ENCODE results near the gene GNE. TPM values are rescaled to one million over a fixed set of nuclear protein-coding genes. Genes with fewer than 3 reads are reported as not detected.
"Not testable (repeated sequence)": the region's sequence is repeated elsewhere in the genome, so short reads cannot be mapped to it uniquely, and the experiment has no call there.

The GNE gene
- total RNA-seq, 1 donor from 2014 or later, result 13.7 TPM

DNA sequence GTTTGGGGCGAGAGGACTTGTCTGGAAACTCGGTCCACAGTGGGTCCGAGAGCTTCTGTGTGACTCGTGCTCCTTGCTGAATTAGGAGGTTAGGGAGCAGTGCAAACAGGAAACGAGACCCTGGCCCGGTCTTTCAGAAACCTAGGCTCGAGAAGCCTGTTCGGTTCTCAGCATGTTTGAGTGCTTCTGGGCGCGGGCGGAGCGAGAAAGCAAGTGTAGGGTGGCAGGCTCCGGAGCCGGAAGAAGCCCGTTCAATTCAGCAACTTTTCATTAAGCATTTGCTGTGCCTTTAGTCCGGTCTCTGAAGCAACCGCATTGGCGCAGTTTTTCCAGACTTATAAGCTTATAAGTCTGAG is 67.0 kb downstream of the GNE start:
- DNase-seq (peak; percentile 74), ATAC-seq (peak; percentile 6)
- Histone ChIP-seq H3K9me3 (no peaks in the 10 kb centered on the region), H3K27me3 (no peaks in the 10 kb centered on the region), H3K4me1 (peaks cover 47% of the 10 kb centered on the region), H3K4me3 (peak overlapping the region; percentile 97), H3K36me3 (peaks cover 14% of the 10 kb centered on the region), H3K27ac (peak overlapping the region; percentile 94)
- TF ChIP-seq, protein P1, sequence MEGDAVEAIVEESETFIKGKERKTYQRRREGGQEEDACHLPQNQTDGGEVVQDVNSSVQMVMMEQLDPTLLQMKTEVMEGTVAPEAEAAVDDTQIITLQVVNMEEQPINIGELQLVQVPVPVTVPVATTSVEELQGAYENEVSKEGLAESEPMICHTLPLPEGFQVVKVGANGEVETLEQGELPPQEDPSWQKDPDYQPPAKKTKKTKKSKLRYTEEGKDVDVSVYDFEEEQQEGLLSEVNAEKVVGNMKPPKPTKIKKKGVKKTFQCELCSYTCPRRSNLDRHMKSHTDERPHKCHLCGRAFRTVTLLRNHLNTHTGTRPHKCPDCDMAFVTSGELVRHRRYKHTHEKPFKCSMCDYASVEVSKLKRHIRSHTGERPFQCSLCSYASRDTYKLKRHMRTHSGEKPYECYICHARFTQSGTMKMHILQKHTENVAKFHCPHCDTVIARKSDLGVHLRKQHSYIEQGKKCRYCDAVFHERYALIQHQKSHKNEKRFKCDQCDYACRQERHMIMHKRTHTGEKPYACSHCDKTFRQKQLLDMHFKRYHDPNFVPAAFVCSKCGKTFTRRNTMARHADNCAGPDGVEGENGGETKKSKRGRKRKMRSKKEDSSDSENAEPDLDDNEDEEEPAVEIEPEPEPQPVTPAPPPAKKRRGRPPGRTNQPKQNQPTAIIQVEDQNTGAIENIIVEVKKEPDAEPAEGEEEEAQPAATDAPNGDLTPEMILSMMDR (IDR thresholded peaks at IDR 0.05), result no peak
- intact Hi-C loops (cut with DNase I), result no loop called here

DNA sequence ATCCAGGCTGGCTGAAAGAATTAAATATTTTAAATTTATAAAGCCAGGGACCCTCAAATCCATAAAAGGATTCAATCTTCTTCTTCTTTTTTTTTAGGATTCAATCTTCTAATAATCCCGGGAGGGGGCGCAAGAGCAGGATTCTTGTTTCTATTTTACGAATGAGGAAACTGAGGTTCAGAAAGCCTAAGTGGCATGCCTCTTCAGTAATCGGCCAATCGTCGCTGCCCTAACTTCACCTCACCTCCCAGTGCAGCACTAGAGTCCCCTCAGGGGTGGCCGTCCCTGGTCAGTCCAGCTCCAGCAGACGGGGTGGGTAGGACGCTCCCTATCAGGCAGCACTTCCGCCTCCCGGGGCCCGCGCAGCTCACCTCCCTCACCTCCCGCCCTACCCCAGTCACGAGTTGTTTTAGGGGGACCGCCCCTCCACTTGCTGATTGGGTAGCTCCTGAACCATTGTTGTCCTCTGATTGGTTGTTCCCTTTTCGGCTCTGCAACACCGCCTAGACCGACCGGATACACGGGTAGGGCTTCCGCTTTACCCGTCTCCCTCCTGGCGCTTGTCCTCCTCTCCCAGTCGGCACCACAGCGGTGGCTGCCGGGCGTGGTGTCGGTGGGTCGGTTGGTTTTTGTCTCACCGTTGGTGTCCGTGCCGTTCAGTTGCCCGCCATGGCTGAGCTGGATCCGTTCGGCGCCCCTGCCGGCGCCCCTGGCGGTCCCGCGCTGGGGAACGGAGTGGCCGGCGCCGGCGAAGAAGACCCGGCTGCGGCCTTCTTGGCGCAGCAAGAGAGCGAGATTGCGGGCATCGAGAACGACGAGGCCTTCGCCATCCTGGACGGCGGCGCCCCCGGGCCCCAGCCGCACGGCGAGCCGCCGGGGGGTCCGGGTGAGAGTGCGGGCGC is 67.6 kb downstream of the GNE start, which contains the start of gene CLTA:
Gene CLTA (plus strand): TSS at position 534 of the 902 bp plus-strand sequence. CDS start 136 bp downstream, at position 670.
- no peaks in the 10 kb centered on the region for H3K9me3 ChIP-seq
- peak; percentile 98 for ATAC-seq
- intact Hi-C loops (cut with DNase I), result no loop called here
- H3K27ac ChIP-seq, result peak within 1 kb of the TSS; percentile 94
- H3K4me3 ChIP-seq, result peak within 1 kb of the TSS; percentile 97
- H3K27me3 ChIP-seq, result no peaks in the 10 kb centered on the region
- peak; percentile 97 for DNase-seq
- H3K36me3 ChIP-seq, result peaks cover 12% of the 10 kb centered on the region
- H3K4me1 ChIP-seq, result peaks cover 47% of the 10 kb centered on the region
- TF ChIP-seq, protein P1 (IDR thresholded peaks at IDR 0.05), result peak; percentile 52

DNA sequence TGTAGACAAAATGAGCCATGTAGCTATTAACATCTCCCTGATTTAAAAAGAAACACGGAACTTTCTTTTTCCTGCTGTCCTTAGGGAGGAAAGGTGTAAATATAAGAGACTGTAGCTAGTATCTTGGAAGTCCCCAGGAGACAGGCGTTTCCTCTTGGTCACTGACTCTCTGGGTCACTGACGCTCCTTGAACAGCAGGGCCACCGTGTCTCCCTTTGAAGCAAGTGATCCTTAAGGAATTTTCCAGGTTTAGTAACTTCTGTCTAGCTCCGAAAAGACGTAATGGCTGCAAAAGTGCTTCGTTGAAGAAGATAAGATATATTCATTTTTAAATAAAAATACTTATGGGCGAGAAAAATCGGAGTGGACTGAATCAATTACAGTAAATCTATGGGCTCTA is 68.3 kb downstream of the GNE start:
- no peak for ATAC-seq
- no peak for DNase-seq

DNA sequence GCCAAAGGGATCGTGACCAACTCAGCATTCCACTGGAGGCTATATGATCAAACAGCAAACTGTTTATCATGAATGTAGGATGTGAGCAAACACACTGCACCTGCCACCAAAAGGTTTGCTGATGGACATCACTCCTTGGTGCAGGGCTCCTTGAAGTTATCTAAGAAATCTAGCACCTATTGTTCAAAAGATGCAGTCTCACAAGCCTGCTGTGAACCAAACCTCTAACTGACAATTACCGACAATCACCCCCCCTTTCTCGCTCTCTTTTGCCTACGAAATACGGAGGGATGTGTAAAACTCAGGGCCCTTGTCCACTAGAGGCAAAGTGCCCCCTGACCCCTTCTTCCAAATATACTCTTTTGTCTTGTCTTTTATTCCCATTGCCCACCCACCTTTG is 70.0 kb downstream of the GNE start:
- intact Hi-C loops (cut with DNase I), result no loop called here
- ATAC-seq (no peak), DNase-seq (no peak)
- TF ChIP-seq, protein P1 (IDR thresholded peaks at IDR 0.05), result no peak
- H3K27ac ChIP-seq, result no peak overlapping the region
- no peaks in the 10 kb centered on the region for H3K27me3 ChIP-seq
- no peak overlapping the region for H3K4me3 ChIP-seq
- no peaks in the 10 kb centered on the region for H3K36me3 ChIP-seq
- H3K9me3 ChIP-seq, result no peaks in the 10 kb centered on the region
- H3K4me1 ChIP-seq, result peaks cover 23% of the 10 kb centered on the region

More for the DNA sequence above, 68.3 kb downstream of the GNE start:
- TF ChIP-seq, protein P1 (IDR thresholded peaks at IDR 0.05), result no peak
- Histone ChIP-seq H3K4me1 (peaks cover 41% of the 10 kb centered on the region), H3K27me3 (no peaks in the 10 kb centered on the region), H3K4me3 (peak overlapping the region; percentile 97), H3K27ac (peak overlapping the region; percentile 94), H3K9me3 (no peaks in the 10 kb centered on the region), H3K36me3 (peaks cover 6% of the 10 kb centered on the region)
- intact Hi-C loops (cut with DNase I), result no loop called here

DNA sequence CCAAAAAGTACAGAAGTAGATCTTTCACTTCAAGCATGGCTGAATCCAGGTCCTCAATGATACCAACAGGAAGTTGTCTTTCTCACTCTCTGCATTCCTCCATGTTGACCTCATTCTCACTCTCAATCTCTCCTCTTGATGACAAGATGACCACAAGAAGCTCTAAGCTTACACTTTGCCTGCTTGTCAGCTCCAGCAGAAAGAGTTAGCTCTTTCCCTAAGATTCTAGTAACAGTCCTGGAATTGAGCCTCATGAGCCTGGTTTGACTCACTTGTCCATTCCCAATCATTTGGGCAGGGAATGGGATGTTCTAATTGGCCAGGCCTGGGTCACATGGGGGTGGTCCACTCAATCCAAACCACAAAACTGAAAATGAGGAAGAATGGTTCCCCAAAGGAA is 70.8 kb downstream of the GNE start:
- Histone ChIP-seq H3K36me3 (no peaks in the 10 kb centered on the region), H3K27me3 (no peaks in the 10 kb centered on the region), H3K27ac (no peak overlapping the region), H3K4me3 (no peak overlapping the region), H3K9me3 (no peaks in the 10 kb centered on the region), H3K4me1 (peaks cover 15% of the 10 kb centered on the region)
- TF ChIP-seq, protein P1 (IDR thresholded peaks at IDR 0.05), result no peak
- no peak for DNase-seq
- ATAC-seq, result no peak
- intact Hi-C loops (cut with DNase I), result no loop called here

DNA sequence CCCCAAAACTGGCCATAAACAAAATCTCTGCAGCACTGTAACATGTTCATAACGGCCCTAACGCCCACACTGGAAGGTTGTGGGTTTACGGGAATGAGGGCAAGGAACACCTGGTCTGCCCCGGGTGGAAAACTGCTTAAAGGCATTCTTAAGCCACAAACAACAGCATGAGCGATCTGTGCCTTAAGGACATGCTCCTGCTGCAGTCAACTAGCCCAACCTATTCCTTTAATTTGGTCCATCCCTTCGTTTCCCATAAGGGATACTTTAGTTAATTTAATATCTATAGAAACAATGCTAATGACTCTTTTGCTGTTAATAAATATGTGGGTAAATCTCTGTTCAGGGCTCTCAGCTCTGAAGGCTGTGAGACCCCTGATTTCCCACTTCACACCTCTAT is 78.0 kb downstream of the GNE start:
- H3K27ac ChIP-seq; intact Hi-C loops (cut with DNase I); H3K9me3 ChIP-seq; H3K4me3 ChIP-seq; DNase-seq; H3K36me3 ChIP-seq; H3K27me3 ChIP-seq; ATAC-seq; H3K4me1 ChIP-seq: not testable (repeated sequence)
